Measurements from ENCODE around the gene ADAMTS20. TPM values are rescaled to one million over a fixed set of nuclear protein-coding genes. Genes with fewer than 3 reads are reported as not detected.
A peak's percentile ranks its signal among the peaks of the same experiment; 100 is the strongest.

The ADAMTS20 gene
- total RNA-seq, 1 donor = not detected

DNA sequence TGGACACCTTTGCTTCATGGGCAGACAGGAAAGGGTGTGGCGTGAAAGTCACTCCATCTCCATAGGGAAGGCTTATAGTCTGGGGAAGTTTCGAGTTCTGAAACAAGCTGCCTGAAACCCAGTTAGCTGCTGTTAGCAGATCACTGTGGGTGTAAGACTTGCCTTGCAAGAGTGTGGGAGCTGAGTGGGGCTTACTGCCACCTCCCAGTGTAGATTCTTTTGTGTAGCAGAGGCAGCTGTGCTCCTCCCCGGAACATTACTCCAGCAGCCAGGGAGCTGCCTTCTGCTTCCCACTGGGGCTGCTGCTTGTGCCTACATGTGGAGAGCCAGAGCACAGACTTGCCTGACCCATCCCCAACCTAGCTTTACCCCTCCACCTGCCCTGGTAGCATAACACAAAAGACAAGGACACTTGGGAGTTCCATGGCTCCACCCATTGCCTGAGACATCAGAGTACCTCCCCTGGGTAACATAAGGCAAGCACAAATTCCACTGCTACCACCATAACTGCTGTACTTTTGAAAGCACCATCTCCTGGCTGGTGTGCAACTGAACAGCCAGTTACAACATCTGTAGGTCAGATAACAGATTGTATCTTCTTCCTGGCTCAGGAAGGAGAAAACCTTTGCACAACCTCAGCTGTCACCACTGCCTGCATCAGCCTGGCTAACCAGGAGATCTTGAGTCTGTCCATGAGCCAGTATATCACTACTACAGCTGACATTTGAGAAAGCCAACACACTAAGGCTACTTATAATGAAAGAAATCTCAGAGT is 69.5 kb downstream of the ADAMTS20 start:
- DNase-seq (ENCODE audit: low read depth in 2 of 3, low spot score in 2 of 3) = no peak

DNA sequence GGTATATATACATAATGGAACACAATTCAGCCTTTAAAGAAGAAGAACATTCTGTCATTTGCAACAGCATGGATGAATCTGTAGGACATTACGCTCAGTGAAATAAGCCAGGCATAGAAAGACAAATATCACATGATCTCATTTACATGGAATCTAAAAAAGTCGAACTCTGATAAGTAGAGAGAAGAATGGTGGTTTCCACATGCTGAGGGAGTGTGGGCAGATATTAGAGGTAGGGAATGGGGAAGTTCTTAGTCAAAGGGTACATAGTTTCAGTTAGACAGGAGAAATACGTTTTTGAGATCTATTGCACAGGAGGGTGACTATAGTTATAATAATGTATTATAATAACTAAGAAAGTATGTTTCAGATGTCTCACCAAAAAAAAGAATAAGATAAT is 71.4 kb downstream of the ADAMTS20 start:
- DNase-seq (ENCODE audit: low read depth in 2 of 3, low spot score in 2 of 3) = no peak

DNA sequence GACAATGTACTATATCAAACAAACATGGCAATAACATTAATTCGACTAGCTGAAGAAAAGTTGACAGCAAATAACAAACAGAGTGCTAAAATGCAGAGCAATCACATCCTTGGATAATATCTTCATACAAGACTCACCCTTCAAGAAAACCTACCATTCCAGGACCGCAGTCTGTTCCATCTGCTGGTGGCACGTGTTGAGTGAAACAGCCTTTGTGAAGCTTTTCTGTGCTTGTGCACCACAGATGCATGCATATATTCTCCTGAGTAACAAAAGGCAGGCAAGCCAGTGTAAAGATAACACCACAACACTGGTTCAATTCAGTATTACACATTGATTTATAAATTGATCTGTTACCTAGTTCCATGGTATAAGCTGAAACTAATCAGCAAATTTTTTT is 89.3 kb downstream of the ADAMTS20 start:
- DNase-seq (ENCODE audit: low read depth in 2 of 3, low spot score in 2 of 3) = no peak

DNA sequence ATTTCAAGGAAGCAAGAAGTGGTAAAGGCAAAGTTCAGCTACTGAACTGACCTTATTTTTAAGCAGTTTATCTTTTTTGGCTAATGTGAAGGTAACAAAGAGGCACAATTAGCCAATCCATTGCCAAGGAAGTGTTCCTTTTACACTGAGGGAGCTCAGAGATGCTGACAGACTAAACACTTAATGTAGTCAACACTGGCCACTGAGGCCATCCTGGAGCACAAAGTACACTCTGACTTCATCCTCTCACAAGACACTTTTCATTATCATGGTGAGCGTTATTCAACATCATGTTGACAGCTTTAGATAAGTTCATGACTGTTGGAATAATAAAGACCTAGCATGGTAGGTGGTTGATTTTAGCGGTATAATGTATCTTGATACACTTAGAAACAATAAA is 89.9 kb downstream of the ADAMTS20 start:
- no peak for DNase-seq (ENCODE audit: low read depth in 2 of 3, low spot score in 2 of 3)

DNA sequence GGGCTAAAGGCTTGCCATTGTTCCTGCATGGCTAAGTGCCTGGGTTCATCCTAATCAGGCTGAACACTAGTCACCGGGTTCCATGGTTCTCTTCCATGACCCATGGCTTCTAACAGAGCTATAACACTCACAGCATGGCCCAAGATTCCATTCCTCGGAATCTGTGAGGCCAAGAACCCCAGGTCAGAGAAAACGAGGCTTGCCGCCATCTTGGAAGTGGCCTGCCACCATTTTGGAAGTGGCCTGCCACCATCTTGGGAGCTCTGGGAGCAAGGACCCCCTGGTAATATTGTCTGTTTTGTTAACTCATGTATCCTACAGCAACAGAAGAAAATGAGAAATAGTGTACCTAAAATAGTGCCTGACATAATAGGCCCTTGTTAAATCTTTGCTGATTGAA is 92.7 kb downstream of the ADAMTS20 start:
- DNase-seq (ENCODE audit: low read depth in 2 of 3, low spot score in 2 of 3) = no peak

DNA sequence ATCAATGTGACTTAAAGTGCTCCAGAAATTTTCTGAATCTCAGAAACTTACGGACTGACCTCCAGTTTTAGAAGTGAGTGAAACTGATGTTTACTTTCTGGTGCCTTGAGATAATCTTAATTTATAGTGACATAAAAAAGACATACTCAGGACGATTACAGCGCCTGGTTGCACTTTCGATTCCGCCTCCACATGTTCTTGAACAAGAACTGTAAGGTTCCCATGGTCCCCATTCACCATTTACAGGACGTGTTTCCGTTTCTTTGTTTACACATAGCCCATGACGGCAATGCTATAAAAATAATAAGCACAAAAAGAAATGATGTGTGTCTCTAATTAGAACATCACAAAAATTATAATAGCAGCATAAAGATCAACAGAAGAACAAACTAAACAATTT is 98.2 kb downstream of the ADAMTS20 start:
- DNase-seq (ENCODE audit: low read depth in 2 of 3, low spot score in 2 of 3) = no peak

DNA sequence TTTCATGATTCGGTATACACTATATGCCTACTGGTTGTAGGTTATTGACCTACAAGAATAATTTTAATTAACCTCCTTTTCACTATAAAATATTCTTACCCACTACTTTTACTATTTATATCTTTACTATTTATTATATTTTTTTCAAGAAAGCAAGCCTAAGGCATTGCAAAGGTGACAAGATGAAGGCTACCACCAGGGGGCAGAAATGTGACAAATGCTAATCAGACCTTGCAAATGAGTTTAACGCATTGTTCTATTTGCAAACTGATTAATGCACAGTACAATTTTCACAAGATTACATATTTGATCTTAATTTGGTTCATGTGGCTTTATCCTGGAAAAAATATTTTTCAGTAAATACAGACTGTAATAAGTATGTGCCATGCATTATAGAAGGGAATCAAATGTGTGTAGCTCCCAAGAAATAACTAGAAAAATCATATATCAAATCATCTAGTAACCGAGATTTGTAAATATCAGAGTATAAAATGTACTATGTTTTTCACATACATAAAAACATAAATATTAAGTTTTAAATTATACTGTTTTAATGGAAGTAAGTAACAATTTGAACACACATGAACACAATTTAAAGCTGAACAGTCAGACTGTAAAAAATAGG is 107.0 kb downstream of the ADAMTS20 start:
- DNase-seq (ENCODE audit: low read depth in 2 of 3, low spot score in 2 of 3) = peak; percentile 3 to 70 (median 36)

DNA sequence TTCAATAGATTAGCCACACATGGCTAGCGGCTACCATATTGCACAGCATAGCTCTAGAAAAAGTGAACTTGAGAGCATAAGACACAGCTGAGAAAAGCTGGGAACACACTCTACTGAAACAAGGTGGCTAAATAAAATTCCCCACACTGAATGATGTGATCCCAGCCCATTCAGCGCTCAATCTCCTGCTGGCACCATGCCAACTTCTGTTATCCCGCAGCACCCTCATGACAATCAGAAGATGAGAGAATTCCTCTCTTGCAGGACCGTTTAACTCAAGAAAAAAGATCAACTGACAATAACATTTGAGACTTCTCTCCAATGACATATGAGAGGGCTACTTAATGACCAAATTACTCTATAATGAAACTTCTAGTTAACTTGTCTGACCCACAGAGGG is 115.4 kb downstream of the ADAMTS20 start:
- DNase-seq (ENCODE audit: low read depth in 2 of 3, low spot score in 2 of 3) = no peak

DNA sequence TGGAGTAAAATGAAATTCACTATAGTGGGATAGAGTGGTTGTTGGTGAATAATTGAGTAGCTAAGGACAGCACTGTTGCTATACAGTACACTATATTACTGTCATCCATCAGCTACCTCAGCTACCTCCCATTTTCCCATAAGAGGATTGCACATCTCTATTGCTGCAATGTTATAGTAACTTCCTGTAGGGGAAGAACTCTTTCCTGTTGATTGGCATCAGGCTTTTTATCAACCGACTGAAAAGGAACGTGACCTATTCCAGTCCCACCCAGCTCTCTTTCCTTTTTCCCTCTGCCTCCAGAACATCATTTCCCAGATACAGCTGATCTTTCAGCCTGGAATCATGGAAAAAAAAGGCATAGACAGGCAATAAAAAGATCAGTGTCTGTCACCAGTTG is 117.4 kb downstream of the ADAMTS20 start:
- DNase-seq (ENCODE audit: low read depth in 2 of 3, low spot score in 2 of 3) = no peak

DNA sequence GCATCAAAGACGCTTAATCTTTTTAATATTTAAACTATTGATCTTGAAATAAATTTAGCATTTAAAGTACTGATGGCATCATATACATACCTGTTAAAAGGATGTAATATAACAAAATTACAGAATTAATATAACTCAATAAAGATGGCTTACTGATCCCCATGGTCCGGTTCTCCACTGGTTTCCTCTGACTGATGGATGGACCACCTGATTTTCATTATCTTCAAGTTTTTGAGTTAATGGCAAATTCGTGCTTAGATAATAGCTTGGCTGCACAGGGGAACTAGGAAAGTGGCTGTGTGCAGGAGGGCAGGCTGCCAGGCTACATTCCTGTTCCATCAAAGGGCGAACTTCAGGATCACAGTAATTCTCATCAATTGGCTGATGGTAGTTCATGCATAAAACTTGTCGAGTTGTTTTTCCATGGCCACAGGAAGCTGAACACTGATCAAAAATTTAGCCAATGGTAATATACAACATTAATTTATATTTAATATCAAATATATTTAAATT is 123.9 kb downstream of the ADAMTS20 start:
- no peak for DNase-seq (ENCODE audit: low read depth in 2 of 3, low spot score in 2 of 3)

DNA sequence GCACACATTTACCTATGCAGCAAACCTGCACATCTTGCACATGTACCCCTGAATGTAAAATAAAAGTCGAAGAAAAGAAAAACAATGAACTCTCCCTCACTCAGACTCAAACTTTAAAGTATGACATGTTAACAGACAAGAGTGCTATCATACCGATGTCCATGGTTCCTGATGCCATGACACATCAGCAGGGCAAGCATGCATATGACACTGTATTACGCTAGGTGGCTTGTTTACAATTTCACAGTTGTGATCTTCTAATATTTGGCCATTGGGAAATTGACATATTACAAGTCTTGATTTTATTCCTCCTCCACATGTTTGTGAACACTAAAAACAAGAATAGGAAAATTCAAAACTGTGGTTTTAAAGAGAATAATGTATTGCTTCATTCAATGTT is 126.6 kb downstream of the ADAMTS20 start:
- DNase-seq (ENCODE audit: low read depth in 2 of 3, low spot score in 2 of 3) = no peak

DNA sequence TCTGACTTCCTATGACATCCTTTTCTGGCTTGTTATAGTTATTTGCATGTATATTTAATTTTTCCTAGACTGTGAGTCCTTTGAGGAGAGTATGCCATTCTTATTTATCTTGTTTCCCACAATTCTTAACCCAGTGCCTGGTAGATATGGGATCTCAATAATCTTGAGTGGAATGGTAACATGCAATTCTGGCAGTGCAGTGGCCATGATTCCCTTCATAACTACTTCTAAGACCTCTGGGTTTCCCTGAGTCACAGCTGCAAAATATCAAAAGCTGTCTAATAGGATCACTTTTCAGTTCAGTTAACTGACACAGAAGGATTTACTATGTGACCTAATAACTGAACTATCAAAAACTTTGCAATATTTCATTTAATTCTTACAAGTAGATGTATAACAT is 135.0 kb downstream of the ADAMTS20 start:
- DNase-seq (ENCODE audit: low read depth in 2 of 3, low spot score in 2 of 3) = no peak

DNA sequence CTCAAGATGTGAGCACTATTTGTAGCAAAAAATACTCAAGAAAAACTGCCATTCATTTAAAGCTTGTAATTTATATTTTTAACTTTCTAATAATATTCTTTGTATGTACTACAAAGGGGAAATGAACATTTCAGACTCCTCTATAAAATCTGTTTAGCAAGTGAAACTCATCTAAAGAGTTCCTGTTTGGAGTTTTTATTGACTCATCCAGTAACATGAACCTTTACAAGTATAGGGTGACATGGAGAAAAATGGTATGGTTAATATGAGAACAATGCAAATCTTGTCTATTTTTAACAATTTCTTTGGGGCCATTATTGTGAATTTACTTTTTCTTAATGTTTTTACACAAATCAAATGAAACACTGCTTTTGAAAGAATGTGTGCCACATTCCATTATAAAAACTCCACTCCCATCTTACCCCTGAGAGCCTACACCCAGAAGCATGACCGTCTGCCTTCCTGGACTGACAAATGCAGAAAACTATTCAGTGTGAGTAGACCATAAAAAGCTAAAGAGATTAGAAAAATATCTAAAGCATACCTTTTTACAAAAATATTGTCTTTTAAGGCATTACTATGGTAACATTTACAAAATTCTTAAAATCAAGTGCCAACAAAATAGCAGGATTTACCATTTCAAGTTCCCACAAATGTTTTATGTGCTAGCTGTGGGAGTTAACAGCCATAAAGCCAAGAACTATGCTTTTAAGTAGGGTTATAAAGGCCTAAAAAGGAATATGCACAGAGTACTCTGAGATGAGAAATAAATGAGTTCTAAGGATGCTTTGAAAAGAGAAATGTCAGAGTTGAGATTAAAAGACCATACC is 144.0 kb downstream of the ADAMTS20 start:
- DNase-seq (ENCODE audit: low read depth in 2 of 3, low spot score in 2 of 3) = no peak

DNA sequence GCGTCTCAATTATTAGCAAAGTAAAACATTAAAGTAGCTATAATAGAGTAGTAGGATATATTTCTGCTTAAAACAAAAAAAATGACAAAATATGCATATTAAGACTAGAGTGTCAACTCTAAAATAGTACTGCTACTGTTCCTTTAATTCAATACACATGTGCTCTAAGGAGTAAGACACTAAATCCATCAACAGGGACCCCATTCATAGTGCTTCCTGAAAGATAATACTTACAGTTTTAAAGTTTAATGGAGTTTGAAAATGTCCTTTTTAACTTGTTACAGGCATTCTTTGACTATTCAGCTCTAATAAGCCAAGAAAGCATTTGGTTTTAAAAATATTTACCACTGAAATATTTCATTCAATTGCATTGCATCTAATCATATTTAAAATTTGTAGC is 145.2 kb downstream of the ADAMTS20 start:
- DNase-seq (ENCODE audit: low read depth in 2 of 3, low spot score in 2 of 3) = no peak

DNA sequence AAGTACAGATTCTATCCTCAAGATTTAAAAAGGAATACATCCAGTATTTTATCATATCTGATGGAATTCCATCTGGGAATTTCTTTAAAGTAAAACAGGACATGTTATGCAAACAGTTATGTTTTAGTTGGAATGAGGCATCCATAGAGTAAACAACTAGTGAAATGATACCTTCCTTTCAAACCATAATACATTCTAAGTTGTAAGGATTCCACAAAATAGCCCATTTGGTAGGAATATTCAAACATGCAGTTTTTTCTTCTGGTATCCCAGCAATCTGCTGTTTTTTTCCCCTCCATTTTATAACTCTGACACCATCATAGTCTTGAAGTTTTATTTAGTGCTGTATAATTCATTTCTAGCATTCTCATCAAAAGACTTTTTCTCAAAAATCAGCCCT is 149.6 kb downstream of the ADAMTS20 start:
- no peak for DNase-seq (ENCODE audit: low read depth in 2 of 3, low spot score in 2 of 3)

DNA sequence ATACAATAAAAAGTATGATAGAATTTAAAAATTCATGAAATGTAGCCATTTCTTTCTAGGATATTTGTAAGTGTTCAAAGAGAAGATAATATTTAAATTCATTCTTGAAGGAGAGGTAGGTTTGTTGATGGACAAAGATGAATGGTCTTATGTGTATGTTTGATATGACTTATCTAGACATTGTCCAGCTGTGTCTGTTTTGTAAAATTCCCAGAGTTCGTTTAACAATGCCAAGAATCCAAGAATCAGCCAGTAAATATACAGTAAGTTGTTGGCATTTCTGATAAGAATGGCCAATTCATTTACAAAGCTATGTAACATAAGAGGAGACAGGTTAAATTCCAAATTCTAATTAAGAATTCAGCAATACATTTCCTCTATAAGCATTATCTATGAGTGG is 150.9 kb downstream of the ADAMTS20 start:
- DNase-seq (ENCODE audit: low read depth in 2 of 3, low spot score in 2 of 3) = no peak

DNA sequence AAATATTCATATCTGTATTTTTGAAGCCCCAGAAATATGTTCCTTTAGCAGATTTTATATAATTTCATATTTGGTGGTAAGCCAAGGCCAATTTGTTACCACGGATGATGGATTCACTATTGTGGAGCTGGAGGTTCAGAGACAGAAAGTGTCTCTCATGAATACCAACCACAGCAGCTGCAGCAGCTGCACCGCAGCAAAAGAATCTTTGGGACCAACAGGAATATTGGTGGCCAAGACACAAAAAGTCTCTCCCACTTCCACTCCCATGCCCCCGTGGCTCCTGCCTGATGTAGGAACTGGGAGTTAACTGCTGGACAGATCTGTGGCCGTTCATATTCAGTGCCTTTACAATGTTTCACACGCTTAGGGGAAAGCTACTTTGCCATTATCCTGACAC is 155.3 kb downstream of the ADAMTS20 start:
- DNase-seq (ENCODE audit: low read depth in 2 of 3, low spot score in 2 of 3) = no peak

DNA sequence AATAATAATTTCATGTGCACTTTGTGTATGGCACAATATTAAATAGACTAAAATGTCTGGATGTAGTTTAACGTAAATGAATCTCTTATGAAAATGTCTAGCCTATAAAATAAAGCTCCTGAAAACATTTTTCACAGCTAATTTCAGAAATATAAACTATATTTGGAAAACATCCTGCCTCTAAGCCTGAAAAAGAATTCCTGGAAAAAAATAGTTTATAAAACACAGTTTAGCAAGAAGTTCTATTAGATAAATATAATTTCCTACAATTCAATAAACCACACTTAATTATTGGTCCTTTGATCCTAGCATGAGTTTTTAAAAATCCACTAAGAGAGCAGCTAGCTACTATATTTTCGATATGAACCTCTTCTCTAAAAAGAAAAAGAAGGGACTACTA is 159.9 kb downstream of the ADAMTS20 start:
- DNase-seq (ENCODE audit: low read depth in 2 of 3, low spot score in 2 of 3) = no peak

DNA sequence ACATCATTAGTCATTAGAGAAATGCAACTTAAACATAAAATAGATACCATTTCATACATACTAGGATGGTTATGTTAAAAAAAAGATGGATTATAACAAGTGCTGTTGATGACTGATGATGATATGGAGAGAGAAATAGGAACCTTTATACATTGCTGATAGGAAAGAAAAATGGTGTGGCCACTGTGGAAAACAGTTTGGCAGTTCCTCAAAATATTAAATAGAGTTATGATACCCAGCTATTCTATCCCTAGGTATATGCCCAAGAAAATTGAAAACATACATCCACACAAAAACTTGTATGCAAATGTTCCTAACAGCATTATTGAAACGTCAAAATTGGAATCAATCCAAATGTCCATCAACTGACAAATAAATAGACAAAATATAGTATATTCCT is 170.1 kb downstream of the ADAMTS20 start:
- no peak for DNase-seq (ENCODE audit: low read depth in 2 of 3, low spot score in 2 of 3)

DNA sequence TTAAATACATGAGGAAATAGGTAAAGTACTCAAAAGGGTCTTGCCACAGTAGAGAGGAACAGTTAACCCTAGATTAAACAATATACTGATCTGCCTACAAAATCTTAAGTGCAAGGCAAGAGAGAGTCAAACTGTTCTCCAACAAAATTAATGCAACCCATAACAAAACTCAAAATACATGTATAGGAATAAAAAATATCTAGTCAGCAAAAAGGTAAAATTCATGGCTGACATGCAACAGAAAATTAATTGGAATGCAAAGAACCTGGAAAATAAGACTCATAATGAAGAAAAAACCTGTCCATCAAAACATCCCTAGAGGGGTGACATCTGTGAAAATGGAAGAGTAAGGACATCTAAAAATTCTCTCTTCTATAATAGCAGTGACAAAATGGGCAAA is 173.6 kb downstream of the ADAMTS20 start:
- DNase-seq (ENCODE audit: low read depth in 2 of 3, low spot score in 2 of 3) = no peak

DNA sequence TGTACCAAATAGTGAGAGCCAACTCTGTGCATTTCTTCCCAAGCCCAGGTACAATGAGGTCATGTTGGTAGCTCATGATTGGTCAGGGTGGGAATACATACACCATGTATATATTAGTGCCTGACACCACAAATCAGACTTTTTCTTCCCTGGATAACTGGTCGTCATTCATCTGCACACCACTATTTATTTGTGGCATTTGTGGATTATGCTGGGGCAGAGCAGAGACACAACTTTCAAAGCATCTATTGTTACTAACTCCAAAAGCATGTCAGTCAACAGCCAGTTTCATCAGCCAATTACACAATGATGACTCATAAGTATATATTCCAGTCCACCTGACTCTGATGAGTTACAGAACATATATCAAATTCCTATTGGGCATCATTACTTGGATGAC is 181.7 kb downstream of the ADAMTS20 start:
- DNase-seq (ENCODE audit: low read depth in 2 of 3, low spot score in 2 of 3) = no peak
